Islet precursor cell (in vitro differentiated cells): ENCODE results near the gene CARD14.
"Not testable (repeated sequence)": the region's sequence is repeated elsewhere in the genome, so short reads cannot be mapped to it uniquely, and the experiment has no call there.

ENCODE experiments used
- DNase-seq: peaks from one replicate; pipeline ENCODE4 v3.0.0-alpha.2; 2018

Gene CARD14

DNA sequence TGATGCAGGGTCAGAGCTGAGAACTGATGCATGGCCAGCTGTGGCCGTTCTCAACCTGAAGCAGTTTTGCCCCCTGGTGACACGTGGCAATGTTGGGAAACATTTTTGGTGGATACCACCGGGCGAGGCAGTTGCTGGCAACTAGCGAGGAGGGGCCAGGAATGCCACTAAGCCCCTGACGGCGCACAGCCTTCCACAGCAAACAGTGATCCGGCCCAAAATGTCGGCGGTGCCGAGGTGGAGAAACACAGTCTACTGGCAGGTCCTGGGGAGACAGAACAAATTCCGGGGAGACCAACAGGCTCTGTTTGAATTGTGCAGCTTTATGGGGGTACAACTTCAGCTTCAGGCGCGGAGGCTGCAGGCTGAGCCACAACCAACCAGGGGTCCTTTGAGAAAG, 58.6 kb downstream of the CARD14 start:
- no peak for DNase-seq

DNA sequence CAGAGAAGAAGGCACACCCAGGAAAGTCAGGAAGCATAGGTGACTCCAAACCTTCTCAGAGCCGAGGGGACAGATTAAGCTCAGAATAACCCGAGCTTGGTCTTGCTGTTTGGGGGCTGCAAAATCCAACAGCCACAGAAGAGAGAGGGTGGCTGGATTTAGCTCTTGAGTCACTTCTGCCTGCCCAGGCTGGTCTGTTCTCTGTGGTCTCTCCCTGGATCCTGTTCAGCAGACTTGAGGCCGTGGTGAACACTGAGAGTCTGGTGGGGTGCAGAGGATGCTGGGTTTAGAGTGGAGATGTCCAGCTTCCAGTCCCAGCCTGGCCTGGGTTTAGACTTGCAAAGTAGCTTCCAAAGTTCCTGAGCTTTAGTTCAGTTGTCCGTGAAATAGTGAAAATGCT, 59.2 kb downstream of the CARD14 start:
- DNase-seq, result no peak

DNA sequence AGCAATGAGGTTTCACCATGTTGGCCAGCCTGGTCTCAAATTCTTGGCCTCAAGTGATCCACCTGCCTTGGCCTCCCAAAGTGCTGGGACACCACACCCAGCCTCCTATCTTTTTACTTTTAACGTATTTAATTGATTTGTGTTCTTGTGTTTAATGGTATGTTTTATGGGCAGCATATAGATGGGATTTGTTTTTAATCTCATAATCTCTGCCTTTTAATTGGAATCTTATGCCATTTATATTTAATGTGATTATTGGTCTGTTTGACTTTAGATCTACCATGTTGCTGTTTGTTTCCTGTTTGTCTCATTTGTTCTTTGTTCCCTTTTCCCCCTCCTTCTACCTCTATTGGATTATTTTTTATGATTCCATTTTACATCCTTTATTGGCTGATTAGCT, 62.6 kb downstream of the CARD14 start:
- no peak for DNase-seq

DNA sequence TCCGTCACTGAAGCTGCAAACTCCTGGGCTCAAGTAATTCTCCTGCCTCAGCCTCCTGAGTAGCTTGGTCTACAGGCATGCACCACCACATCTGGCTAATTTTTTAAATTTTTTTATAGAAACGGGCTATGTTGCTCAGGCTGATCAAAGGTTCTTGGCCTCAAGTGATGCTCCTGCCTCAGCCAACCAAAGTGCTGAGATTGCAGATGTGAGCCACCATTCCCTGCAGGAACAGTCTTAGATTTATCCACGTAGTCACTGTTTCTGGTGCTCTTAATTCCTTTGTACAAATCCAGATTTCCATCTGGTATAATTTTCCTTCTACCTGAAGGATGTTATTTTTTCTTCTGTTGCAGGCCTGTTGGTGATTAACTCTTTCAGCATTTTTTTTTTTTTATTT, 63.4 kb downstream of the CARD14 start:
- no peak for DNase-seq

DNA sequence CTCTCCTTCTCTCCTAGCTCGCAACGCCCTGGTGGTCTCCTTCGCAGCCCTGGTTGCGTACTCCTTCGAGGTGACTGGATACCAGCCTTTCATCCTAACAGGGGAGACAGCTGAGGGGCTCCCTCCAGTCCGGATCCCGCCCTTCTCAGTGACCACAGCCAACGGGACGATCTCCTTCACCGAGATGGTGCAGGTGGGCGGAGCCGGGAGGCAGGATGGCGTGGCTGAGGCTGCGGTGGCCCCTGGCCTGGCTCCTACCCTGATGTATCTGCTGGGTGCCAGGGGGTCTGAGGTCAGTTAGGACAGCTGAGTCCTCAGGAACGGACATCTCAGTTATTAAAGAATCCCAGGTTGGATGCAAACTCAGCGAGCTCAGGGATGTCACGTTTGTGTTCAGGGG, 67.1 kb downstream of the CARD14 start:
- no peak for DNase-seq

DNA sequence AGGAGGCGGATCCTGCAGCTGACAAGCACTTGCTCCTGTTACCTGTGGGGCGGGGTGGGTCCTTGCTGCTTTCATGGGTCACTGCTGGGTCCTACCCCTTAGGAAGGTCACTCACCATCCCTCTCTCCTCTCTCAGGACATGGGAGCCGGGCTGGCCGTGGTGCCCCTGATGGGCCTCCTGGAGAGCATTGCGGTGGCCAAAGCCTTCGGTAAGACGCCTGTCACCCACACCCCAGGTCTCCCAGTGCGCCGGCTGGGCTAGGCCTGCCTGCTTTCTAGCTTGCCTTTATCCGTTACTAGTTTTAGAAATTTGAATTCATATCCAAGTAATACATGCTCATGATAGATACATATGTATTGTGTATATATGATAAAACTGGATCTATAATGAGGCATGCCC, 67.6 kb downstream of the CARD14 start:
- no peak for DNase-seq

DNA sequence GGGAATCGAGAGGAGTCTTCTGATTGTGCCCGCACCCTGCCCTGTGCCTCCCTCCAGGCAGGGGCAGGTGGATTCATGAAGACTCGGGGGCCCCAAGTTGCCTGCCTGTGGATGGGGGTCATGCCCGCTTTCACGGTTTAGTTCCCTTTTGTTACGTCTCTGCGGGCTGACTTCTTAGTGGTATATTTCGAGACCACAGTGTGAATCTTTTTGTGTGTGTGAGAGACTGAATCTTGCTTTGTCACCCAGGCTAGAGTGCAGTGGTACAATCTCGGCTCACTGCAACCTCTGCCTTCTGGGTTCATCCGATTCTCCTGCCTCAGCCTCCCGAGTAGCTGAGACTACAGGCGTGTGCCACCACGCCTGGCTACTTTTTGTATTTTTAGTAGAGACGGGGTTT, 72.7 kb downstream of the CARD14 start:
- no peak for DNase-seq

DNA sequence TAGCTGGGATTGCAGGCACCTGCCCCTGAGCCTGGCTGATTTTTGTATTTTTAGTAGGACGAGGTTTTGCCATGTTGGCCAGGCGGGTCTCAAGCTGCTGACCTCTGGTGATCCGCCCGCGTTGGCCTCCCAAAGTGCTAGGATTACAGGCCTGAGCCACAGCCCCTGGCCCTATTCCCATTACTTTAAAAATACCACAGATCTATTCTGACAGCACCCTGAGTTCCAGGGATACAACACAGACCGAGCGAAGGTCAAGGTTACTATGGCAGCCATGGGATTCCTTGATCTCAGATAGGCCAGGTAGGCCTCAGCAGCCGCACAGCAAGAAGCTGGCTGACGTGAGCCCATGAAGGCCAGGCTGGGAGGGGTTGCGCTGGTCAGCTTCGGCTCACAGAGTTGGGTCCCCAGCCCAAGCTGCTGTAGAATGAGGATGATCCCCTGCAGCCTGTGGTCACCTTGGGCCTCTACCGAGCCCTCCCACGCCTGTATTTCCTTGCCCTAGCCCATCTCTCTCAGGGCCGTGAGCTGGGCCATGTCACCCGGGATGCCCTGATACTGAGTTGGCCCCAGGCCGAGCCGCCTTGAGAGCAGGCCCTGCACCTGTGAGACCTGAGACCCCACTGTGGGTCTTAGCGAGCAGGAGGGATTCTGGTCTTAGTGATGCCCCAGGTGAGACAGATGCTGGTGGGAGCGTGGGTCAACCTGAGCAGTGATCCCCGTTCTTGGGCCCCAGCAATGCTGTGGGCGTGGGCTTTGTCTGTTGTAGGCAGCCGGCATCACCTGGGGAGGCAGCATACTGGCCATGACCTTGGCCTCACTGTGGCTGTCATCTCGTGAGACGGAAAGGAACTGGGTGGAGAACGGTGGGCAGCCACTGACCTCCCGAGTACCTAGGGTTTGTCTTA, 74.0 kb downstream of the CARD14 start:
- DNase-seq, result no peak

DNA sequence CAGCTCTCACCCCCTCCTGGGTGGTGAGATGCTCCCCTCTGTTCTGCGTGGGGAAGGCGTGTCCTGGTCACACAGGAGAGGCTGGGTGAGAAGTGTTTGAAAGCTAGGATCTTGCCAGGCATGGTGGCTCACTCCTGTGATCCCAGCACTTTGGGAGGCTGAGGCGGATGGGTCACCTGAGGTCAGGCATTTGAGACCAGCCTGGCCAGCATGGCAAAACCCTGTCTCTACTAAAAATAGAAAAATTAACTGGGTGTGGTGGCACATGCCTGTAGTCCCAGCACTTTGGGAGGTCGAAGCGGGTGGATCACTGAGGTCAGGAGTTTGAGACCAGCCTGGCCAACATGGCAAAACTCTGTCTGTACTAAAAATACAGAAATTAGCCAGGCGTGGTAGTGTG, 74.6 kb downstream of the CARD14 start:
- DNase-seq, result not testable (repeated sequence)

DNA sequence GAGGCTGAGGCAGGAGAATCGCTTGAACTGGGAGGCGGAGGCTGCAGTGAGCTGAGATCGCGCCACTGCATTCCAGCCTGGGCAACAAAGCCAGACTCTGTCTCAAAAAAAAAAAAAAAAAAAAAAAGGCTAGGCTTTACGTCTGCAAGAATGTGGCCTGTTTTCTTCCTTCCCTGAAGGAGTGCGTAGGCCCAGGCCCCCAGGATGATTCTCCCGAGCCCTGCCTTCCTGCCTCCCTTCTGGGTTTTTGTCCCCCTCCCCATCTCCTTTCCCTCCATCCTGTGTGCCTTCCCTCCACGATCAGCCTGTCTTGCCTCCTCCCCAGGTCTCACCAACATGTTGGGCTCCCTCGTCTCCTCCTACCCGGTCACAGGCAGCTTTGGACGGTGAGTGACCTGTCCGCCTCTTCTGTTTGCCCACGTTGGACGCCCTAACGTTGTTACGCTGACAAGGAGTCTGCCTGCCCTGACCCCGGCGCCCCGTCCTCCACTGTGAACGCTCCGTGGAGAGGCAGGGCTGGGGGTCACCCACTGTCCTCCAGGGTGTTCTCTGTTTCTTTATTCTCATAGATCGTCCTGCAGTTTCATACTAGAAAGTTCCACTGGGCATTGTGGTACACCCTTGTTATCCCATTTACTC, 75.2 kb downstream of the CARD14 start:
- DNase-seq, result peak; percentile 74

DNA sequence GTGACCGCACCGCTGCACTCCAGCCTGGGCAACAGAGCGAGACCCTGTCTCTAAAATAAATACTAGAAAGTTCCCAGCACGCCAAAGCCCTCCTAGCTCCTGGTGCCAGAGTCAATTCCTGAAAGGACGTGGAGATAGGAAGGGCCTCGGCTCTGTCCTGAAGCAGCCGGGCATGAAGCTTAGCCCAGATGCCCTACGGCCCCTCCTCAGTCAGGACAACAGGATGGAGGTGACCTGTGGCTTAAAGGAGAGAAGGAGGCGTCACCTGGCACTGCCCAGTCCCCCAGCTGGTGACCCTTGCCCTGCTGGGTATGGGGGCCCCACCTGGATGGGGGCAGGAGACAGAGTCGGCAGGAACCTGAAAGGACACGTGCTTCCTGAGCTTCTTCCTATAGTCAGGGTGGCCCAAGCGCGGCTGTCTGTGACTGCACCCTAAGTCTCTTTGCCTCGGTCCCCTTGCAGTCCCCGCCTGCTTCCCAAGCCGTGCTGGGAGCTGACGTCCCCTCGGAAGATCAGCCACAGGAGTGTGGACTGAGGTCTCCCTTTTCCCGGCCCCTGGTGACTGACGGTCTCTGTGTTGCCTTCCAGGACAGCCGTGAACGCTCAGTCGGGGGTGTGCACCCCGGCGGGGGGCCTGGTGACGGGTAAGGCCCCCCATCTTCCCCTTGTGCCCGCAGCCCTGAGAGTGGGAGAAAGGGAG, 75.9 kb downstream of the CARD14 start:
- DNase-seq, result no peak

DNA sequence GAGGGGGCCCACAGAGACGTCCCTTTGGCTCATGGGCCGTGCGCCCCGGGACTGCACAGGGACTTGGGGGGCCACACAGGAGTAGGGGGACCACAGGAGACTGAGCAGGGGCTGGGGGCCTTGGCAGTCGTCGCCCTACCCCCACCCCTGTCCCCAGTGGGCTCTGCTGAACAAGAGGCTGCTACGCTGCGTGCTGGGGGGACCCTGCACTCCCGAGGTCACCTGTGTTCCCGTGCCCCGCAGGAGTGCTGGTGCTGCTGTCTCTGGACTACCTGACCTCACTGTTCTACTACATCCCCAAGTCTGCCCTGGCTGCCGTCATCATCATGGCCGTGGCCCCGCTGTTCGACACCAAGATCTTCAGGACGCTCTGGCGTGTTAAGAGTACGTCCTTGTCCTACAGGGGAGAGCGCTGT, 76.4 kb downstream of the CARD14 start:
- no peak for DNase-seq

DNA sequence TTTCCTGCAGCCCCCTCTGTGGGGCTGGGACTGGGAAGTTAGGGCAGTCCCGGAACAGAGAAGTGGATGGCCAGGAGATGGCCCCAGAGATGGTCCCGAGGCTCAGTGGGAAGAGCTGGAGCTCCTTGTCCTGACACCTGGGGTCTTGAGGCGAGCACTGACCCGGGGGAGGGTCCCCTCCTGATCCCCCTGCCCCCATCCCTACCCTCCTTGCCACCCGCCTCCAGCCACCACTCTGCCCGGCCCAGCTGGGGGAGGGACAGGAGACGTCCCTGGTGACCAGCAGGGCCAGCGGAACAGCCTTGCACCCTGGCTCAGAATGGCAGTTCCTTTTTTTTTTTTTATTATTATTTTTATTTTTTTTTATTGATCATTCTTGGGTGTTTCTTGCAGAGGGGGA, 76.9 kb downstream of the CARD14 start:
- no peak for DNase-seq

DNA sequence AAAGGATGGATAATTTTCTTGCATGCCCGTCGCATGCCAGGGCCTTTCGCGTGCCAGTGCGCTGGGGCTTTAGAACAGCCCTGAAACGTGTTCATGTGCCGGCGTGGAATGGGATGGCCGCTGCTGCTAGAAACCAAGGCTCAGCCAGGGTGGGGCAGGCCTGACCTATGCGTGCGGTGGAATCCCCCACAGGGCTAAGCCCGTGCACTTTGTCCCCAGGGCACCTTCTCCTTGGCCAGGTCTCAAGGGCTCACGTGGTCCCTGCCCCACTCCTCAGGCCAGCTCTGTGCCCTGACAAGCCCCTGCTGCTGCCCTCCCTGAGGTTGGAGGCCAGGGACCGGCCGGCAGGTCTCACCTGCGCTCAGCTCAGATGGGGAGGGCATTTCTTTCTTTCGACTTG, 77.7 kb downstream of the CARD14 start:
- no peak for DNase-seq

DNA sequence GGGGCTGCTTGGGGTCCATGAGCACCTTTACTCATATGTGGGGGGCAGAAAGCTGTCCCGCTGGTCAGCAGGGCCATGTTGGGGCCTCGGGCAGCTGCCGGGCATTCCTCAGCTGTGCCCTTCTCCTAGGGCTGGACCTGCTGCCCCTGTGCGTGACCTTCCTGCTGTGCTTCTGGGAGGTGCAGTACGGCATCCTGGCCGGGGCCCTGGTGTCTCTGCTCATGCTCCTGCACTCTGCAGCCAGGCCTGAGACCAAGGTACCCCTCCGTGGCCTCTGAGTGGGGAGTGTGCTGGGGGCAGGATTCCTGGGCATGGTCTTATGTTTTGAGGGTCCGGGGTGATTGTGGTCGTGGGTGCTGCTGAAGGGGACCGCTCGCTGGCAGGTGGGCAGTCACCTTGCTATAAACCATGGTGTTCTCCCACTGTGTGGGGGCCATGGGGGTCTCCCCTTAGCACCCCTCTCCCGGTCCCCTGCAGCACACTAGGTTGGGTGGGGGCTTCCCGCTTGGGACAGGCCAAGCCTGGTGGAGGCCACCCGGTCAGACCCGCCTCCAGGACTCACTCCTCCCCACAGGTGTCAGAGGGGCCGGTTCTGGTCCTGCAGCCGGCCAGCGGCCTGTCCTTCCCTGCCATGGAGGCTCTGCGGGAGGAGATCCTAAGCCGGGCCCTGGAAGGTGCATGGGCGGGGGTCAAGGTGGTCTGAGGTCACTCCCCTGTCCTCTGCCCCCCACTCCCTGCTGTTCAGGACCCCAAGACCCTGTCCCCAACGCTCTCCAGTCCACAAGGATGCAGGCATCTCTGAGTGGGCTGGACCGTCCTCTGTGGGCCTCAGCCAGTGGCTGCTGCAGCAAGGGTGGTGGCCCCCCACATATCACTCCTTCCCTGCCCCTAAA, 78.4 kb downstream of the CARD14 start:
- no peak for DNase-seq

DNA sequence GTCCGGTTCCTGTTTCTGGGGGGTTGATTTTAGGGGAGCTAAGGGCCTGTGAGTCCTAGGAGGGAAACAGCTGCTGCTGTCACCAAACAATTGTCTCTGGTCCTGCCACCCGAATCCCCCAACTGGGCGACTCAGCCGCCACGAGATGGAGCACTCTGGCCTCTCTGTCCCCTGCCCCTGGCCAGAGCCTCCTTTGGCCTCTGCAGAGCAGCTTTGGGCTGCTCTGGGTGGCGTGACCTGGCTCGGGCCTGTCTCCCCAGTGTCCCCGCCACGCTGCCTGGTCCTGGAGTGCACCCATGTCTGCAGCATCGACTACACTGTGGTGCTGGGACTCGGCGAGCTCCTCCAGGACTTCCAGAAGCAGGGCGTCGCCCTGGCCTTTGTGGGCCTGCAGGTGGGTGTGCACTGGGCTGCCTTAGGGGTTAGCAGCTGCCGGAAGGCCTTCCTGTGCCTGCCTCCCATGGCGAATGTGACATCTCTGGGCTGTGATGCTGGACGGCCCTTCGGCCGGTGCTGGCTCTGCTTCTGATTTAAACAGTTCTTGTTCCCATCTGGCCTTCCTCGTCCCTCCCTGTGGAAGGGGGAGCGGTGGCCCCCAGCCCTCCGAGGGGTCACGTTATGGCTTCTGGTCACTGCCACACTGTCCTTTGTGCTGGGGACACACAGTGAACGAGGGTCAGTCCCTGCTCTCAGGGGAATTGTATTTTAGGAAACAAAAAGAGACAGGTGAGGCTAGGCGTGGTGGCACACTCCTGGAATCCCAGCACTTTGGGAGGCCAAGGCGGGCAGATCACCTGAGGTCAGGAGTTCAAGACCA, 79.3 kb downstream of the CARD14 start:
- no peak for DNase-seq

DNA sequence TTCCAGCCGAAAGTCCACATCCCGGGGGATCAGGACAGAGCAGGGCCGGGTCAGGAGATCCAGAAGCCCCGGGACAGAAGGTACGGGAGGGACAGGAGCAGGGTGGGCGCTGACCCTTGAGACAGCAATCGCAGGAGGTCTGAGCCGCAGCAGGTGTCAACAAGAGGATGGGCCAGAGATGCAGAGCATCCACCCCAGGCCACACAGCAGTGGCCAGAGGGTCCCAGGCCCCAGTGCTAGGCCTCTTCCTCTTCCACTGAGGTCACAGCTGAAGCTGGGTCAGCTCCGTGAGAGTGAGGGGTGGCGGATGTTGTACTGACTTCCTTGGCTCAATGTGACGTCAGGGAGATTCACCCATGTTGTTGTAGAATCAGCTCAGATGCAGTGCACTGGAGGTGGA, 82.1 kb downstream of the CARD14 start:
- DNase-seq, result no peak

DNA sequence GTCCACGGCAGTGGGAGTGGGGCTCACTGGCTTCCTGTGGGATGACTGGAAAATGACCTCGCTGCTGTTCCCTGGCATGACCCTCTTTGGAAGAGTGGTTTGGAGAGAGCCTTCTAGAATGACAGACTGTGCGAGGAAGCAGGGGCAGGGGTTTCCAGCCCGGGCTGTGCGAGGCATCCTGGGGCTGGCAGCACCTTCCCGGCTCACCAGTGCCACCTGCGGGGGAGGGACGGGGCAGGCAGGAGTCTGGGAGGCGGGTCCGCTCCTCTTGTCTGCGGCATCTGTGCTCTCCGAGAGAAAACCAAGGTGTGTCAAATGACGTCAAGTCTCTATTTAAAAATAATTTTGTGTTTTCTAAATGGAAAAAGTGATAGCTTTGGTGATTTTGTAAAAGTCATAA, 83.0 kb downstream of the CARD14 start:
- peak; percentile 84 for DNase-seq

DNA sequence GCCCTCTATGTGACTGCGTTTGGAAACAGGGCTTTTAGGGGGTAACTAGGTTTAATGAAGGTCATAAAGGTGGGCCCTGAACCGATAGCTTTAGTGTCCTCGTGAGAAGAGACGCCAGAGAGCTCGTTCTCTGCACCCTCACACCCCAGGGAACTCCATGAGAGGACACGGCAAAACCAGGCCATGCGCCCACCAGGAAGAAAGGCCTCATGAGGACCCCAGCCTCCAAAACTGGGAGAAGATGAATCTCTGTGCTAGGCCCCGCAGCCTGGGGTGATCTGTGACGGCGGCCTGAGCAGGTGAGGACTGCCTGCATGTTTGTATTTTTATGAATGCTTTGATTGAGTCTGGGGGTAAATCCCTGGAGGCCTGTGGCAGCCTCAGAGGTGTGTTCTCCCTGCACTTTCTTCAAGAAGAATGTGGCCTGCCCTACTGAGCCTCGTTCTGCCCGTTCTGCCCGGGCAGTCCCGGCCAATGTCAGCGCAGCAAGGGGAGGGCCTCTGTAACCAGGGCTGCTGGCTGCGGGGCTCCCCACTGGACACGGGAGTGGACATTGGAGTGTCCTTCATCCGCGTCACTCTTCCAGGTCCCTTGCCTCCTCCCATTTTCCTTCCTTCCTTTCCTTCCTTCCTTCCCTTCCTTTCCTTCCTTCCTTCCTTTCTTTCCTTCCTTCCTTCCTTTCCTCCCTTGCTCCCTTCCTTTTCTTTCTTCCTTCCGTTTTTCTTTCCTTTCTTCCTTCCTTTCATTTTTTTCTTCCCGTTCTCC, 84.0 kb downstream of the CARD14 start:
- peak; percentile 59 for DNase-seq

DNA sequence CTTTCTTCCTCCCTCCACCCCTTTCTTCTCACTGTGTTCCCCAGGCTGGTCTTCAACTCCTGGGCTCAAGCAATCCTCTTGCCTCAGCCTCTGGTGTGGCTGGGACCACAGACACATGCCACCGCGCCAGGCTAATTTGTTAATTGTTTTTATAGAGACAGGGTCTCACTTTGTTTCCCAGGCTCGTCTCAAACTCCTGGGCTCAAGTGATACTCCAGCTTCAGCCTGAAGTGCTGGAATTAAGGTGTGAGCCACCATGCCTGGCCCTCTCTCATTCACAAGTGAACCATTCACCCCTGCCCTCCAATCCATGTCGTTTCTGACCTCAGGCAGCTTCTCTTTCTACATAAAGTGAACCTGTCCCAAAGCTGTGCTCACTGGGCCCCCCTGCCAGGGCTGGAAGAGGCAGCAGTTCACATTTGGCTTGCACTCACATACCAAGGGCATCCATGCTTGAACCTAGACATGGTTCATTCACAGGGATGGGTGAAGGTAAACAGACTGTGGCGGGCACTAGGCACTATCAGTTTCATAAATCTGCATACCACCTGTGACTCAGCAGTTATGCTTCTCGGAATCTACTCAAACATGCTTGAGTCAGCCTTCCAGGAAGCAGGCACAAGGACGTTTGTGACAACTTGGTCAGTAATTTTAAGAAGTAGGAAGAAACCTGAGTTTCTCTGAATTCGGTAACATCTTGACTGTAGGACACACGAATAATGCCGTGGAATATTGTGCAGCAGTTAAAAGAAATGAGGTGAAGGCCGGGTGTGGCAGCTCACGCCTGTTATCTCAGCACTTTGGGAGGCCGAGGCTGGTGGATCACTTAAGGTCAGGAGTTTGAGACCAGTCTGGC, 84.8 kb downstream of the CARD14 start:
- DNase-seq, result peak; percentile 86
